HL-60/S4 treated with phorbol 12-myristate 13-acetate at 8.2 ng/mL for 4 days and 3 days (cell line): ENCODE data around the gene BASP1.

ENCODE experiments used
- in situ Hi-C: fragments of 300-500 bp; cut with MboI; formaldehyde crosslinking; loops from 2 replicates; pipeline ENCODE4 v1.15.0; 2022; ENCODE audit warnings: low sequenced_read_pairs

BASP1 gene

GRCh38 chr5:17217493-17218352 lies at the start of gene BASP1:
Gene BASP1 (plus strand): TSS chr5:17217631. CDS start chr5:17275217, 57,586 bp downstream.
- in situ Hi-C loops, result loop anchor here (10.0 kb wide), 1 partner anchor 1087 kb away; no protein-coding TSS in a partner anchor

- in situ Hi-C loops, result no loop called here
Observed at GRCh38 chr5:17169507-17169906, 47.9 kb upstream of the BASP1 start.

GRCh38 chr5:17172791-17173190 lies 44.6 kb upstream of the BASP1 start:
- in situ Hi-C loops, result no loop called here

GRCh38 chr5:17174965-17175364 lies 42.5 kb upstream of the BASP1 start:
- in situ Hi-C loops, result loop anchor here (25.0 kb wide), 1 partner anchor 238 kb away; the partner anchor contains the start of gene MYO10

GRCh38 chr5:17177501-17178372 lies 39.7 kb upstream of the BASP1 start:
- in situ Hi-C loops, result loop anchor here (25.0 kb wide), 1 partner anchor 240 kb away; the partner anchor contains the start of gene MYO10

- in situ Hi-C loops, result loop anchor here (25.0 kb wide), 1 partner anchor 241 kb away; the partner anchor contains the start of gene MYO10
Observed at GRCh38 chr5:17178373-17178675, 39.1 kb upstream of the BASP1 start.

GRCh38 chr5:17180330-17180843 lies 37.0 kb upstream of the BASP1 start:
- in situ Hi-C loops, result loop anchor here (25.0 kb wide), 1 partner anchor 243 kb away; the partner anchor contains the start of gene MYO10

GRCh38 chr5:17180864-17181723 lies 36.3 kb upstream of the BASP1 start:
- in situ Hi-C loops, result loop anchor here (25.0 kb wide), 1 partner anchor 244 kb away; the partner anchor contains the start of gene MYO10

GRCh38 chr5:17182494-17182893 lies 34.9 kb upstream of the BASP1 start:
- in situ Hi-C loops, result loop anchor here (25.0 kb wide), 1 partner anchor 245 kb away; the partner anchor contains the start of gene MYO10

- in situ Hi-C loops, result loop anchor here (25.0 kb wide), 1 partner anchor 246 kb away; the partner anchor contains the start of gene MYO10
Observed at GRCh38 chr5:17182981-17183380, 34.5 kb upstream of the BASP1 start.

- in situ Hi-C loops, result loop anchor here (25.0 kb wide), 1 partner anchor 247 kb away; the partner anchor contains the start of gene MYO10
Observed at GRCh38 chr5:17183831-17184230, 33.6 kb upstream of the BASP1 start.

GRCh38 chr5:17184588-17184987 lies 32.8 kb upstream of the BASP1 start:
- in situ Hi-C loops, result loop anchor here (25.0 kb wide), 1 partner anchor 247 kb away; the partner anchor contains the start of gene MYO10

- in situ Hi-C loops, result loop anchor here (5.0 to 25.0 kb wide), 2 partner anchors 248 to 393 kb away; partner anchors contain the start of gene MYO10
Observed at GRCh38 chr5:17185349-17185748, 32.1 kb upstream of the BASP1 start.

GRCh38 chr5:17185773-17186172 lies 31.7 kb upstream of the BASP1 start:
- in situ Hi-C loops, result loop anchor here (5.0 to 25.0 kb wide), 2 partner anchors 248 to 393 kb away; partner anchors contain the start of gene MYO10

GRCh38 chr5:17186256-17186655 lies 31.2 kb upstream of the BASP1 start:
- in situ Hi-C loops, result loop anchor here (5.0 to 25.0 kb wide), 2 partner anchors 249 to 394 kb away; partner anchors contain the start of gene MYO10

GRCh38 chr5:17187011-17187785 lies 30.2 kb upstream of the BASP1 start:
- in situ Hi-C loops, result loop anchor here (5.0 to 25.0 kb wide), 2 partner anchors 250 to 395 kb away; partner anchors contain the start of gene MYO10

- in situ Hi-C loops, result loop anchor here (5.0 to 25.0 kb wide), 2 partner anchors 250 to 395 kb away; partner anchors contain the start of gene MYO10
Observed at GRCh38 chr5:17187786-17188170, 29.7 kb upstream of the BASP1 start.

GRCh38 chr5:17189381-17190036 lies 27.9 kb upstream of the BASP1 start:
- in situ Hi-C loops, result loop anchor here (5.0 to 25.0 kb wide), 2 partner anchors 252 to 397 kb away; partner anchors contain the start of gene MYO10
